HG02885 (cell line): ENCODE data around the gene KRT79.

ENCODE experiments used
- ATAC-seq: cut with Tn5 transposase; IDR thresholded peaks from one replicate; pipeline ENCODE4 v1.9.1; 2021; ENCODE audit warnings: mild to moderate bottlenecking; ENCODE audit not compliant: unreplicated experiment, poor library complexity

The KRT79 gene

GRCh38 chr12:52794479-52795331 is 39.4 kb downstream of the KRT79 start:
- ATAC-seq, result no peak

GRCh38 chr12:52792185-52793029 is 41.7 kb downstream of the KRT79 start:
- no peak for ATAC-seq

GRCh38 chr12:52791271-52792184 is 42.6 kb downstream of the KRT79 start:
- ATAC-seq, result no peak

- no peak for ATAC-seq
Measured at GRCh38 chr12:52790427-52791270, 43.5 kb downstream of the KRT79 start.

- no peak for ATAC-seq
Measured at GRCh38 chr12:52789637-52790426, 44.3 kb downstream of the KRT79 start.

- ATAC-seq, result no peak
Measured at GRCh38 chr12:52788876-52789636, 45.1 kb downstream of the KRT79 start.

GRCh38 chr12:52788192-52788875 is 45.8 kb downstream of the KRT79 start:
- no peak for ATAC-seq

- no peak for ATAC-seq
Measured at GRCh38 chr12:52787324-52788191, 46.6 kb downstream of the KRT79 start.

- ATAC-seq, result no peak
Measured at GRCh38 chr12:52784909-52785308, 49.2 kb downstream of the KRT79 start.

GRCh38 chr12:52783563-52784316 is 50.4 kb downstream of the KRT79 start:
- ATAC-seq, result no peak

GRCh38 chr12:52782502-52782901 is 51.6 kb downstream of the KRT79 start:
- no peak for ATAC-seq

- ATAC-seq, result no peak
Measured at GRCh38 chr12:52781399-52782082, 52.6 kb downstream of the KRT79 start.

GRCh38 chr12:52779914-52780313 is 54.2 kb downstream of the KRT79 start:
- ATAC-seq, result no peak

GRCh38 chr12:52778833-52779232 is 55.3 kb downstream of the KRT79 start:
- no peak for ATAC-seq

GRCh38 chr12:52777566-52777965 is 56.5 kb downstream of the KRT79 start:
- ATAC-seq, result no peak
